Measurements from ENCODE around the gene WDR12. TPM values are rescaled to one million over a fixed set of nuclear protein-coding genes. Genes with fewer than 3 reads are reported as not detected.

The WDR12 gene
- total and polyA plus RNA-seq, 2 of the 13 experiments (the other 11 are each of a cell fraction or from before 2014, with no cell fraction given): 94.4 to 216 TPM

DNA sequence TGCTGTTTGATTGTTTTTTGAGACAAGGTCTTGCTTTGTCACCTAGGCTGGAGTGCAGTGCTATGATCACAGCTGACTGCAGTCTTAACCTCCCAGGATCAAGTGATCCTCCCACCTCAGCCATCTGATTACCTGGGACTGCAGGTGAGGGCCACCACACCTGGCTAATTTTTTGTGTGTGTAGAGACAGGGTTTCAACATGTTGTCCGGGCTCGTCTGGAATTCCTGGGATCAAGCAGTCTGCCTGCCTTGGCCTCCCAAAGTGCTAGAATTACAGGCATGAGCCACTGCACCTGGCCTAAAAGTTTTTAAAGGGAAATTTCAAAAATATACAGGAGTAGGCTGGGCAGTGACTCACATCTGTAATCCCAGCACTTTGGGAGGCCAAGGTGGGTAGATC, 23.0 kb upstream of the WDR12 start:
- Histone ChIP-seq H3K36me3 (replicated peaks in 1 of 2; ENCODE audit: control insufficient read depth in 1 of 2, insufficient read depth in 2 of 2, low read length in 2 of 2) (no peaks in the 10 kb centered on the region), H3K27ac (ENCODE audit: extremely low read length, insufficient read depth, low read length) (no peak overlapping the region), H3K9me3 (ENCODE audit: low read length) (no peaks in the 10 kb centered on the region), H4K20me1 (ENCODE audit: insufficient read depth, low read length) (no peaks in the 10 kb centered on the region), H2AFZ (ENCODE audit: low read length) (no peak overlapping the region), H3K4me2 (ENCODE audit: low read depth, low read length) (no peak overlapping the region), H3K9ac (ENCODE audit: insufficient read depth, low read depth, low read length) (no peak overlapping the region), H3K4me1 (ENCODE audit: insufficient read depth, low read length) (no peaks in the 10 kb centered on the region), H3K27me3 (ENCODE audit: control insufficient read depth in 1 of 2, insufficient read depth in 2 of 2, low read length in 2 of 2) (peaks cover 0 to 1% of the 10 kb centered on the region in 2 experiments; a peak in 1 of 5 replicates), H3K4me3 (replicated peaks in 1 of 3; ENCODE audit: insufficient read depth in 1 of 3, low read depth in 2 of 3, low read length in 3 of 3) (no peak overlapping the region), H3K79me2 (ENCODE audit: insufficient read depth, low read length) (no peaks in the 10 kb centered on the region)
- no TSS peak for BruUV-seq (replicated peaks)
- ChIA-PET CTCF (ENCODE audit: low intra/inter-chr PET ratio, low total read pairs) (no interaction called here), POLR2A (no interaction called here)
- TF ChIP-seq SNAI1 (CRISPR knock-in tag; IDR thresholded peaks at IDR 0.05; ENCODE audit: borderline replicate concordance): no peak
- TF ChIP-seq ZSCAN12 (CRISPR knock-in tag; IDR thresholded peaks at IDR 0.05): no peak
- no peak for TF ChIP-seq ZNF720 (CRISPR knock-in tag; IDR thresholded peaks at IDR 0.05)
- FAIRE-seq (no peak), ATAC-seq (no peak), DNase-seq (ENCODE audit: low spot score) (no peak)
- intact Hi-C loops (cut with micrococcal nuclease; ENCODE audit: unreplicated experiment) (loop anchor here (2.0 kb wide), 1 partner anchor 78 kb away; no protein-coding TSS in a partner anchor), in situ Hi-C loops (cut with HindIII; ENCODE audit: extremely low pct_ligation_motif_present, low pct_unique_long_range_greater_than_20kb) (no loop called here)
- 94% methylated on average over 2 of the region's 2 CpGs for WGBS (ENCODE audit: low lambda C conversion rate)

GRCh38 chr2:202933958-202934357, 22.5 kb upstream of the WDR12 start:
- WGBS (ENCODE audit: low lambda C conversion rate): 92% methylated on average over 2 of the region's 2 CpGs
- H4K20me1 ChIP-seq (ENCODE audit: insufficient read depth, low read length): no peaks in the 10 kb centered on the region
- no peaks in the 10 kb centered on the region for H3K4me1 ChIP-seq (ENCODE audit: insufficient read depth, low read length)
- no peak overlapping the region for H3K4me2 ChIP-seq (ENCODE audit: low read depth, low read length)
- peaks cover 0 to 1% of the 10 kb centered on the region in 2 experiments; a peak in 1 of 5 replicates for H3K27me3 ChIP-seq (ENCODE audit: control insufficient read depth in 1 of 2, insufficient read depth in 2 of 2, low read length in 2 of 2)
- no TSS peak for BruUV-seq (replicated peaks)
- DNase-seq (ENCODE audit: low spot score) (no peak), ATAC-seq (no peak), FAIRE-seq (no peak)
- H3K9ac ChIP-seq (ENCODE audit: insufficient read depth, low read depth, low read length): no peak overlapping the region
- no peak overlapping the region for H3K4me3 ChIP-seq (replicated peaks in 1 of 3; ENCODE audit: insufficient read depth in 1 of 3, low read depth in 2 of 3, low read length in 3 of 3)
- ChIA-PET POLR2A (no interaction called here), CTCF (ENCODE audit: low intra/inter-chr PET ratio, low total read pairs) (no interaction called here)
- H3K36me3 ChIP-seq (replicated peaks in 1 of 2; ENCODE audit: control insufficient read depth in 1 of 2, insufficient read depth in 2 of 2, low read length in 2 of 2): no peaks in the 10 kb centered on the region
- H3K79me2 ChIP-seq (ENCODE audit: insufficient read depth, low read length): no peaks in the 10 kb centered on the region
- H2AFZ ChIP-seq (ENCODE audit: low read length): no peak overlapping the region
- no peaks in the 10 kb centered on the region for H3K9me3 ChIP-seq (ENCODE audit: low read length)
- in situ Hi-C loops (cut with HindIII; ENCODE audit: extremely low pct_ligation_motif_present, low pct_unique_long_range_greater_than_20kb): no loop called here
- no peak overlapping the region for H3K27ac ChIP-seq (ENCODE audit: extremely low read length, insufficient read depth, low read length)
- intact Hi-C loops (cut with micrococcal nuclease; ENCODE audit: unreplicated experiment): loop anchor here (2.0 kb wide), 1 partner anchor 79 kb away; no protein-coding TSS in a partner anchor
- TF ChIP-seq ZNF20 (CRISPR knock-in tag; IDR thresholded peaks at IDR 0.05): no peak
- no peak for TF ChIP-seq USF2 (IDR thresholded peaks at IDR 0.05; ENCODE audit: low read depth, low read length)
- TF ChIP-seq USF2 (CRISPR knock-in tag; IDR thresholded peaks at IDR 0.05; ENCODE audit: borderline replicate concordance): no peak
- TF ChIP-seq, protein P1, sequence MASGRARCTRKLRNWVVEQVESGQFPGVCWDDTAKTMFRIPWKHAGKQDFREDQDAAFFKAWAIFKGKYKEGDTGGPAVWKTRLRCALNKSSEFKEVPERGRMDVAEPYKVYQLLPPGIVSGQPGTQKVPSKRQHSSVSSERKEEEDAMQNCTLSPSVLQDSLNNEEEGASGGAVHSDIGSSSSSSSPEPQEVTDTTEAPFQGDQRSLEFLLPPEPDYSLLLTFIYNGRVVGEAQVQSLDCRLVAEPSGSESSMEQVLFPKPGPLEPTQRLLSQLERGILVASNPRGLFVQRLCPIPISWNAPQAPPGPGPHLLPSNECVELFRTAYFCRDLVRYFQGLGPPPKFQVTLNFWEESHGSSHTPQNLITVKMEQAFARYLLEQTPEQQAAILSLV (CRISPR knock-in tag; IDR thresholded peaks at IDR 0.05; ENCODE audit: borderline replicate concordance): no peak
- no peak for TF ChIP-seq CBX5 (CRISPR knock-in tag; IDR thresholded peaks at IDR 0.05; ENCODE audit: borderline replicate concordance)
- TF ChIP-seq HNF4A (CRISPR knock-in tag; IDR thresholded peaks at IDR 0.05): no peak
- TF ChIP-seq ZNF12 (CRISPR knock-in tag; IDR thresholded peaks at IDR 0.05): no peak
- TF ChIP-seq, protein P2, sequence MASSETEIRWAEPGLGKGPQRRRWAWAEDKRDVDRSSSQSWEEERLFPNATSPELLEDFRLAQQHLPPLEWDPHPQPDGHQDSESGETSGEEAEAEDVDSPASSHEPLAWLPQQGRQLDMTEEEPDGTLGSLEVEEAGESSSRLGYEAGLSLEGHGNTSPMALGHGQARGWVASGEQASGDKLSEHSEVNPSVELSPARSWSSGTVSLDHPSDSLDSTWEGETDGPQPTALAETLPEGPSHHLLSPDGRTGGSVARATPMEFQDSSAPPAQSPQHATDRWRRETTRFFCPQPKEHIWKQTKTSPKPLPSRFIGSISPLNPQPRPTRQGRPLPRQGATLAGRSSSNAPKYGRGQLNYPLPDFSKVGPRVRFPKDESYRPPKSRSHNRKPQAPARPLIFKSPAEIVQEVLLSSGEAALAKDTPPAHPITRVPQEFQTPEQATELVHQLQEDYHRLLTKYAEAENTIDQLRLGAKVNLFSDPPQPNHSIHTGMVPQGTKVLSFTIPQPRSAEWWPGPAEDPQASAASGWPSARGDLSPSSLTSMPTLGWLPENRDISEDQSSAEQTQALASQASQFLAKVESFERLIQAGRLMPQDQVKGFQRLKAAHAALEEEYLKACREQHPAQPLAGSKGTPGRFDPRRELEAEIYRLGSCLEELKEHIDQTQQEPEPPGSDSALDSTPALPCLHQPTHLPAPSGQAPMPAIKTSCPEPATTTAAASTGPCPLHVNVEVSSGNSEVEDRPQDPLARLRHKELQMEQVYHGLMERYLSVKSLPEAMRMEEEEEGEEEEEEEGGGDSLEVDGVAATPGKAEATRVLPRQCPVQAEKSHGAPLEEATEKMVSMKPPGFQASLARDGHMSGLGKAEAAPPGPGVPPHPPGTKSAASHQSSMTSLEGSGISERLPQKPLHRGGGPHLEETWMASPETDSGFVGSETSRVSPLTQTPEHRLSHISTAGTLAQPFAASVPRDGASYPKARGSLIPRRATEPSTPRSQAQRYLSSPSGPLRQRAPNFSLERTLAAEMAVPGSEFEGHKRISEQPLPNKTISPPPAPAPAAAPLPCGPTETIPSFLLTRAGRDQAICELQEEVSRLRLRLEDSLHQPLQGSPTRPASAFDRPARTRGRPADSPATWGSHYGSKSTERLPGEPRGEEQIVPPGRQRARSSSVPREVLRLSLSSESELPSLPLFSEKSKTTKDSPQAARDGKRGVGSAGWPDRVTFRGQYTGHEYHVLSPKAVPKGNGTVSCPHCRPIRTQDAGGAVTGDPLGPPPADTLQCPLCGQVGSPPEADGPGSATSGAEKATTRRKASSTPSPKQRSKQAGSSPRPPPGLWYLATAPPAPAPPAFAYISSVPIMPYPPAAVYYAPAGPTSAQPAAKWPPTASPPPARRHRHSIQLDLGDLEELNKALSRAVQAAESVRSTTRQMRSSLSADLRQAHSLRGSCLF (CRISPR knock-in tag; IDR thresholded peaks at IDR 0.05; ENCODE audit: borderline replicate concordance): no peak
